Endothelial cell of umbilical vein (primary cell): ENCODE measurements around the gene NPFFR1. TPM values are rescaled to one million over a fixed set of nuclear protein-coding genes. Genes with fewer than 3 reads are reported as not detected.

Source experiments
- BruUV-seq: library from RNA; stranded (reverse); fragments of 400-500 nt; replicated peaks from 2 replicates; lab custom pipeline; 2021; lab: Mats Ljungman, UMichigan
- CTCF ChIA-PET: fragments of 300-600, 350-600 bp; sonication (Branson Sonifier 250); formaldehyde crosslinking; loops from one replicate; lab custom pipeline; 2021; ENCODE audit warnings: antibody characterized with exemption, inconsistent platforms; lab: Charles Lee
- POLR2A ChIA-PET: fragments of 300-600, 350-600 bp; sonication (Branson Sonifier 250); formaldehyde crosslinking; loops from one replicate; lab custom pipeline; 2021; ENCODE audit warnings: antibody characterized with exemption, inconsistent platforms; lab: Charles Lee
- DNase-seq: peaks from one replicate; pipeline ENCODE4 v3.0.0-alpha.2; 2011; ENCODE audit warnings: low read depth, low spot score
- FAIRE-seq: peaks from 2 replicates; lab custom pipeline; 2011; peaks lifted over from hg19 to GRCh38; lab: Jason Lieb, UNC
- H2AFZ ChIP-seq: 2 replicates; pipeline ENCODE4 v1.6.0; 2012; ENCODE audit warnings: low read depth, low read length, control low read depth, inconsistent platforms
- H3K27ac ChIP-seq: 2 replicates; pipeline ENCODE4 v1.5.1; 2011; ENCODE audit warnings: low read depth, mild to moderate bottlenecking, control low read depth, low read length, moderate library complexity; ENCODE audit not compliant: insufficient read depth
- H3K27me3 ChIP-seq, 2 experiments: 2 replicates each; pipeline versions ENCODE4 v1.6.0 to v1.6.1; 2011; ENCODE audit warnings: low read length in 2 of 2, mixed read lengths in 1 of 2; ENCODE audit not compliant: control insufficient read depth in 2 of 2, insufficient read depth in 2 of 2
- H3K36me3 ChIP-seq, 2 experiments: 2 replicates in 1 of 2; 3 replicates in 1 of 2; pipeline ENCODE4 v1.5.1; 2011; ENCODE audit warnings: low read length in 2 of 2, mild to moderate bottlenecking in 1 of 2, moderate library complexity in 1 of 2; ENCODE audit not compliant: control insufficient read depth in 2 of 2, insufficient read depth in 2 of 2; ENCODE audit errors: extremely low read depth in 1 of 2
- H3K4me1 ChIP-seq: 3 replicates; pipeline ENCODE4 v1.5.1; 2011; ENCODE audit warnings: mild to moderate bottlenecking, low read length; ENCODE audit not compliant: control insufficient read depth, insufficient read depth; ENCODE audit errors: extremely low read depth
- H3K4me2 ChIP-seq: 2 replicates; pipeline ENCODE4 v1.6.1; 2011; ENCODE audit warnings: low read length, control low read depth, mixed read lengths; ENCODE audit not compliant: insufficient read depth
- H3K4me3 ChIP-seq, 3 experiments: fragments of 200-600 bp in 1 of 3; sonication (generic), shearing (Covaris generic) in 1 of 3; replicated peaks in 1 of 3; 2 replicates each; pipeline ENCODE4 v1.5.1; 2011 to 2016; ENCODE audit warnings: control low read depth in 3 of 3, low read length in 3 of 3, mild to moderate bottlenecking in 2 of 3, inconsistent platforms in 1 of 3, low read depth in 1 of 3, moderate library complexity in 1 of 3; ENCODE audit not compliant: insufficient read depth in 1 of 3
- H3K79me2 ChIP-seq: 2 replicates; pipeline ENCODE4 v1.6.0; 2012; ENCODE audit warnings: low read length, inconsistent platforms; ENCODE audit not compliant: control insufficient read depth, insufficient read depth
- H3K9ac ChIP-seq: replicated peaks from 2 replicates; pipeline ENCODE3; 2011; ENCODE audit warnings: low read length, control low read depth; ENCODE audit not compliant: insufficient read depth; ENCODE audit errors: extremely low read depth
- H3K9me1 ChIP-seq: replicated peaks from 3 replicates; pipeline ENCODE4 v1.6.0; 2011; ENCODE audit warnings: mild to moderate bottlenecking, low read length; ENCODE audit not compliant: control insufficient read depth, insufficient read depth; ENCODE audit errors: extremely low read depth
- H3K9me3 ChIP-seq: replicated peaks from 2 replicates; pipeline ENCODE4 v1.5.1; 2012; ENCODE audit warnings: low read length, inconsistent platforms; ENCODE audit not compliant: control insufficient read depth, insufficient read depth
- H4K20me1 ChIP-seq: replicated peaks from 2 replicates; pipeline ENCODE3; 2011; ENCODE audit warnings: mild to moderate bottlenecking, low read length; ENCODE audit not compliant: control insufficient read depth, insufficient read depth; ENCODE audit errors: extremely low read depth
- CTCF ChIP-seq, 2 donors: IDR thresholded peaks; 1 replicate in 1 of 2; 2 replicates in 1 of 2; pipeline ENCODE4 v1.5.1; 2011; ENCODE audit warnings: low read length in 2 of 2, mild to moderate bottlenecking in 2 of 2, moderate library complexity in 2 of 2, control low read depth in 1 of 2, inconsistent platforms in 1 of 2, low read depth in 1 of 2; ENCODE audit not compliant: insufficient read depth in 1 of 2; ENCODE audit errors: extremely low read depth in 1 of 2
- FOS ChIP-seq: IDR thresholded peaks from 2 replicates; pipeline ENCODE4 v1.6.1; 2011; ENCODE audit warnings: mild to moderate bottlenecking, low read length, moderate library complexity, borderline replicate concordance; ENCODE audit not compliant: insufficient read depth
- GATA2 ChIP-seq: IDR thresholded peaks from 2 replicates; pipeline ENCODE4 v1.7.0; 2011; ENCODE audit warnings: low read depth, mild to moderate bottlenecking, moderate library complexity, mixed read lengths, low read length; ENCODE audit not compliant: insufficient read length, insufficient read depth
- JUN ChIP-seq: IDR thresholded peaks from 2 replicates; pipeline ENCODE4 v1.6.1; 2011; ENCODE audit warnings: borderline replicate concordance, low read depth; ENCODE audit not compliant: insufficient read length, insufficient read depth
- MAX ChIP-seq: IDR thresholded peaks from 2 replicates; pipeline ENCODE4 v1.6.1; 2011; ENCODE audit not compliant: insufficient read depth, insufficient read length
- MYC ChIP-seq: IDR thresholded peaks from one replicate; pipeline ENCODE4 v1.6.1; 2011; ENCODE audit warnings: mild to moderate bottlenecking, low read depth, low read length
- POLR2AphosphoS5 ChIP-seq: IDR thresholded peaks from 2 replicates; pipeline ENCODE4 v1.6.1; 2012; ENCODE audit warnings: low read depth, mild to moderate bottlenecking, control low read depth, low read length, moderate library complexity; ENCODE audit not compliant: insufficient read depth
- dilution Hi-C: fragments of 300-500 bp; cut with MboI; formaldehyde crosslinking; loops from one replicate; pipeline ENCODE4 v1.15.0; 2019; ENCODE audit warnings: low sequenced_read_pairs; ENCODE audit not compliant: extremely low pct_ligation_motif_present
- intact Hi-C: fragments of 100-400 bp; cut with micrococcal nuclease; formaldehyde crosslinking; loops from one replicate; pipeline ENCODE4 v1.10.0; 2022
- polyA plus RNA-seq, 4 experiments: library from polyadenylated mRNA; depleted of rRNA in 3 of 4; stranded (reverse) in 3 of 4; unstranded in 1 of 4; fragments of >200 nt; gene quantifications; 2 replicates each; pipeline versions ENCODE4 v1.2.1 to v1.2.3, GENCODE V29; 2011 to 2012; ENCODE audit warnings: missing spikeins in 1 of 4
- total RNA-seq: library from RNA; stranded (reverse); gene quantifications from 2 replicates; pipeline ENCODE4 v1.2.3, GENCODE V29; 2021

NPFFR1 gene
- total and polyA plus RNA-seq, 2 donors (not counting 3 experiments of a cell fraction or from before 2014, with no cell fraction given) = not detected

- CTCF ChIA-PET = interaction anchor here (1.3 kb wide), 2 partner anchors 103 to 179 kb away, joined by 3 to 7 read pairs; partner anchors contain the start of gene TYSND1
- POLR2A ChIA-PET = no interaction called here
Measured at GRCh38 chr10:70324951-70325781, 41.4 kb upstream of the NPFFR1 start.

More at GRCh38 chr10:70324951-70325781, 41.4 kb upstream of the NPFFR1 start:
- no peaks in the 10 kb centered on the region for H3K79me2 ChIP-seq
- DNase-seq = no peak
- TF ChIP-seq MAX (no peak), CTCF (IDR thresholded peaks at IDR 0.05; ENCODE audit: extremely low read depth in 1 of 2, insufficient read depth in 1 of 2, low read depth in 1 of 2, low read length in 2 of 2) (no peak), GATA2 (no peak), MYC (no peak), JUN (no peak), FOS (no peak), POLR2AphosphoS5 (no peak)
- H4K20me1 ChIP-seq = no peaks in the 10 kb centered on the region
- H3K36me3 ChIP-seq = no peaks in the 10 kb centered on the region
- intact Hi-C loops = loop anchor here (5.0 kb wide), 1 partner anchor 402 kb away; no protein-coding TSS in a partner anchor
- H3K4me1 ChIP-seq = no peaks in the 10 kb centered on the region
- no peak overlapping the region for H3K27ac ChIP-seq
- H2AFZ ChIP-seq = no peak overlapping the region
- H3K4me3 ChIP-seq = no peak overlapping the region
- dilution Hi-C loops = no loop called here
- no peak overlapping the region for H3K9ac ChIP-seq
- H3K4me2 ChIP-seq = no peak overlapping the region
- no peaks in the 10 kb centered on the region for H3K9me3 ChIP-seq
- H3K27me3 ChIP-seq = peaks cover 9 to 10% of the 10 kb centered on the region in 2 experiments
- no TSS peak for BruUV-seq
- H3K9me1 ChIP-seq = no peaks in the 10 kb centered on the region
- FAIRE-seq = no peak
